NCI-H226 (cell line): ENCODE data around the gene FAM184B.
"Not testable (repeated sequence)": the region's sequence is repeated elsewhere in the genome, so short reads cannot be mapped to it uniquely, and the experiment has no call there.

Source experiments
- DNase-seq: peaks from one replicate; pipeline ENCODE4 v3.0.0-alpha.2; 2015

FAM184B gene

GRCh38 chr4:17713779-17714178 is 67.6 kb downstream of the FAM184B start:
- no peak for DNase-seq

DNA sequence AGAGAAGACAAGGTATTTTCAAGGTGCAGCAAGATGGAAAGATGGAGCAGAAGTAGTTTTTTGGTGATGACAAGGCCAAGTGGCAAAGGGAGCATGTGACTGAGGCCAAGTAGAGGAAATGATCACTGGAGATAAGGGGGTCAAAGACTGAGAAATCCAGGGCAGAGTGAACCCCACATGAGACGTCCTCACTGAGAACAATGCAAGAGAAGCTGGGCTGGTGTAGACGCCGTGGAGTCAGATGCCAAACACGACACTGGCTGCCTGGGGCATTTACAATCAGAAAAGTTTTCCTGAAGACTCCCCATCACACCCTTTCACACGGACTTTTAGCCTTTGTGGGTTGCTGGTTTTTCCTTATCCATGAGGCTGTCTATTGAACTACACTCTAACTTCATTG is 69.3 kb downstream of the FAM184B start:
- DNase-seq, result no peak

DNA sequence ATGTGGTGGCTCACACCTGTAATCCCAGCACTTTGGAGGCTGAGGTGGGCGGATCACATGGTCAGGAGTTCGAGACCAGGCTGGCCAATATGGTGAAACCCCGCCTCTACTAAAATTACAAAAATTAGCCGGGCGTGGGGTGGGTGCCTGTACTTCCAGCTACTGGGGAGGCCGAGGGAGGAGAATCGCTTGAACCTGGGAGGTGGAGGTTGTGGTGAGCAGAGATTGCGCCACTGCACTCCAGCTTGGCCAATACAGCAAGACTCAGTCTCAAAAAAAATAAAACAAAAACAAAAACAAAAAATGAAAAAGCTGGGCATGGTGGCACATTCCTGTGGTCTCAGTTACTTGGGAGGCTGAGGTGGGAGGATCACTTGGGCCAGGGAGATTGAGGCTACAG is 70.2 kb downstream of the FAM184B start:
- not testable (repeated sequence) for DNase-seq

DNA sequence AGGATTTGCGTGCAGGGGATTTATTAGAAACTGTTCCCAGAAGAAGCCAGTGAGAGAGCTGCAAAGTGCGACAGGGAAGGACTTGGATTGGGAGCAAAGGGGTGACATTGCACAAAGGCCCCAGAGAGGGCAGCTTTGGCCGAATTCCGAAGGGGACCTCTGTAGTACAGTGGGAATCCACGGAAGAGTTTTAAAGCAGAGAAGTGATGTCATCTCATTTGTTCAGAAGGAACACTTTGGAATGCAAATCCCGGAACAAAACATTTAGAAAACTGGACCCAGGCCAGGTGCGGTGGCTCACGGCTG is 71.7 kb downstream of the FAM184B start:
- DNase-seq, result no peak

DNA sequence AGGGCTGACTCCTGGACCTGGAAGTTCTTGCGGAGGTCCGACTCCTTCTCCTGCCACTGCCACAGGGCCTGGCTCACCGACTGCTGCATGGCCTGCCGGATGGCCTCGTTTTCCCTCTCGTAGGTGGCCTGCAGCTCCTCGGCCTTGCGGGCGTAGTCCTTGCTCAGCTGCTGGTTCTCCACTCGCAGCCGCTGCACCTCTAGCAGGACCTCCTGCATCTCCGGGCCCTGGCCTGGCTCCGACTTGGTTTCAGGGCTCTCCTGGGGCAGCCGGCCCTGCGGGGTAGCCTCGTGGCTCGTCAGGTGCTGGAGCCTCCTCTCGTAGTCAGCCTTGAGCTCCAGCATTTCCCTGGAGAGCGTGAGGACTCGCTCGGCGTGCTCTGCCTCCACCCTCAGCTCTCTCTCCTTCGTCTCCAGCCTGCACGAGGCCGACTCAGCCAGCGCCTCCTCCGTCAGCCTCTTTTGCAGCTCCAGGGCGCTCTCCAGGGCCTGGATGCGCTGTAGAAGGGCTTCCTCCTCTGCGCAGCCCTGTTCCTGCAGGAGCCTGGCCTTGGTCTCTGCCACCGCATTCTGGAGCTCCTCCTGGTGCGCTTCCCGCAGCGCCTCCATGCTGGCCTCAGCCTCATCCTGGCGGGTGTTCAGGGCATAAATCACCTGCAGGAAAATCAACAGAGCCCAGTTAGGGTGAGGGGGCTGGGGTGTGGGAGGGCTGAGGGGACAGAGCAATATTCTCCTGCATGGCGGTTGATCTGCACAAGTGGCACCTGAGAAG is 72.2 kb downstream of the FAM184B start:
- no peak for DNase-seq

- no peak for DNase-seq
These were observed 73.8 kb downstream of the FAM184B start for GRCh38 chr4:17707671-17708070.

DNA sequence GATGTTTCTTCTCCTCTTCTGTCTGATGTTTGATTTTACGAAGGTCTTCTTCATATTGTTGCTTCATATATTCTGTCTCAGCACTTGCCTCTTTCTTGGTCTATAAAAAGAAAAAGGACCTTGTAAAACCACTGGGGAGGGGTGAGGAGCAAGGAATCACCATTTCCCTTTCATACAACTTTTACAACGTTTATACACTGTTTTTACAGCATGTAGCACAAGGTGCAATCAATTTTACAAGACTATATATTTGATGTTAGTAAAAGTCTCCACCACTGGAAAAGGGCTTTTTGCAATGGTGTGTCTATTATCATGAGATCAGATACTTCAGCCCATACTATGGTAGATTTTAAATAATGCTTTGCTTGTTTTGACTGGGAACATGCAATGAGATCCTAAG is 76.3 kb downstream of the FAM184B start:
- DNase-seq, result no peak

GRCh38 chr4:17704020-17704650 is 77.3 kb downstream of the FAM184B start:
- DNase-seq, result no peak

DNA sequence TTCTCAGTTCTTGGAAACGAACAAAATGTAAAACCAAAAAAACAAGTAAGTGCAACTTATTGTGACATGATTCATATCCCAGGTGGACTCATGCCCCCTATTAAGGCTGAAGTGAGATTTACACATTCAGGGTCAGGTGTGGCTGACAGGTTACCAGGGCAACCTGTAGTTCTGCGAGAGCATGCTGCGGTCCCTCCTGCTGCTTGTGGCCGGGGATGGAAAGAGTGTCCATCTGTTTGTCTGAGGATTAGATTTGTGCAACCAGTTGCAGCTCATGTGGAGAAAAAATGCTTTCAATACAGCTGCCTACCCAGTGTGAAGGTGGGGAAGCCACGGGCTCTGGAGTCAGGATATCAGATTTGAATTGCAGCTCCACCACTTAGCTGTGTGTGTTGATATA is 78.8 kb downstream of the FAM184B start:
- no peak for DNase-seq

DNA sequence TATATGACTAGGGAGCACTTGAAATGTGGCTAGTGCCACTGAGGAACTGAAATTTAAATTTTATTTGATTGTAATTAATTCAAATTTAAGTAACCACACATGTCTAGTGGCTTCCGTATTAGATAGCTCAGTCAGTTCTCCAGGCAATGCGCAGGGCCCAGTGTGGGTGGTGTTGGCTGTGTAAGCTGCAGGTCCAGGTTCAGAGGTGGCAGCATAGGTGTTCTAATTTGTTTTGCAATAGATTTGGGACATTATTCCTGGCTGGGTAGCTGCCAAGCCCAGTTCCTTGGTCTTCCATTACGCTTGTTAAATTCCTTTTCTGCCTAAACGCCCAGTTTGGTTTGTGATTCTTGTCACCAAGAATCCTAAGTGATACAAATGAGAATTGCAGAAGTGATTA is 79.5 kb downstream of the FAM184B start:
- DNase-seq, result no peak

DNA sequence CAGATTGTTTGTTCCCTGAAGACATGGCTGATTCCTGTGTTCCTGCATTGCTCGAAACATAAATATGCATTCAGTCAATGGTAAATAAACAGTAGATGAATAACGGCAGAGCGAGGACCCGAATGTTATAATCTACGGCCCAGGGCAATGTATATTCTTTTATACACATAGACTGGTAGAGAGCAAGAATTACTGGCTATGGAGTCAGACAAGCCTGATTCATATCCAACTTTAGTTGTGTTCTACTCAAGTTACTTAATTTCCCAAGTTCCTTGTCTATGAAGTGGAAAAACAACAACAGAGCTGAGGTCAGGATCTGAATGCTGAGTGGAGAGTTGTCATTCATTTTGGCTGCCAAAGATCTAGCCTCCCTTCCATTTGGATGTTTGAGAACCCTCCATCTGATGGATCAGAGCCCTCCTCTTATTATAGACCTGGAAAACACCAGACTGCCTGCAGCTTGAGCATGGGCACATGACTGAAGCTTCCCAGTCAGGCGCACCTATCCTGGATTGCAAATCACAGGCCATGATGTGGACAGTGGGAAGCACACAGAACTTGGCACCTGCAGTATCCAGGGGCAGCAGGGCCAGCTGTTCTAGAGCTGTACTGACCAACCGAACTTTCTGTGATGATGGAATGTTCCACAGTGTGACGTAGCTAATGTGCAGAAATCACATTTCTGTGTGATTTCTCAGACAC is 80.1 kb downstream of the FAM184B start:
- DNase-seq, result no peak

DNA sequence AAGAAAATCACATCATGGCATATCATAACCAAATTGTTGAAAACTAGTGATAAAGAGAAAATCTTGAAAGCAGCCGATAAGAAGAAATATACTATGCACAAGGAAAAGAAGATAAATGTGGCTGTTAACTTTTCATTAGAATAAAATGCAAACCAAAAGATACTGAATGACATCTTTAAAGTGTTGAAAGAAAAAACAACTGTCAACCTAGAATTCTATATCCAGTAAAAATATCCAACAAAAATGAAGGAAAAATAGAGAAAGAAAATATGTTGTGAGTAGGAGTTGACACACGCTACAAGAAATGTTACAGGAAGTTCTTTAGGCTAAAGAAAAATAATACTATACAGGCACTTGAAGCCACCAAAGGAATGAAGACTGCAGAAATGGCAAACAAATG is 82.0 kb downstream of the FAM184B start:
- DNase-seq, result no peak

DNA sequence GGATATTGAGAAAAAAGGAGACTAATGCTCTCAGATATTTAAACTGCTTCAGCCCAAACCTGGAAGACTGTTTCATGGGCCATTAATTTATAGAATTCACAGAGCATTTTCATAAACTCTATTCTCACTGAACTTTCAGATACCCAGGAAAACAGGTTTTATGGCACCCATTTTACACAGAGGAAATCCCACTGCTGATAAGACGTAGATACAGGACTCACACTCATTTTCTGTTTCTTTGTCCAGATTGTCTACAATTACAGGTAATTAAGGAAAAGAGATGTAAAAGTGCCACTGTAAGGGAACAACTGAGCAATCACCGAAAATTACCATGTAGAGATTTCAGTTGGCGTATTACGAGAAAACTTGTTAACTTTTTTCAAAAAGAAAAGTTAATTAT is 83.3 kb downstream of the FAM184B start:
- DNase-seq, result no peak

DNA sequence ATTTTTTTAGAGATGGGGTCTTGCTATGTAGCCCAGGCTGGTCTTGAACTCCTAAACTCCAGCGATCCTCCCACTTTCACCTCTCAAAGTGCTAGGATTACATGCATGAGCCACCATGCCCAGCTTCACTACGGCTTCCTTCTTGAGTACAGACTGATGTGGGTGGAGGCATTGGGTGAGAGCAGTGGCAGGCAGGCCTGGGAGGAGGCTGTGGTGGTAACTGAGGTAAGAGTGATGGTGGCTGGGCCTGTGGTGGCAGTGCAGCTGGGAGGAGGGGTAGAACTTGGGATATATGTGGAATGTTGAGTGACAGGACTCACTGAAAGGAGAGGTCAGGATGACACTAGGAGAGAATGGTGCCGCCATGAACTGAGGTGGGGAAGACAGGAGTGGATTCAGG is 86.1 kb downstream of the FAM184B start:
- DNase-seq, result no peak

- DNase-seq, result no peak
These were observed 86.9 kb downstream of the FAM184B start for GRCh38 chr4:17694552-17694951.

GRCh38 chr4:17690898-17691297 is 90.5 kb downstream of the FAM184B start:
- DNase-seq, result no peak

GRCh38 chr4:17690135-17690534 is 91.3 kb downstream of the FAM184B start:
- no peak for DNase-seq

DNA sequence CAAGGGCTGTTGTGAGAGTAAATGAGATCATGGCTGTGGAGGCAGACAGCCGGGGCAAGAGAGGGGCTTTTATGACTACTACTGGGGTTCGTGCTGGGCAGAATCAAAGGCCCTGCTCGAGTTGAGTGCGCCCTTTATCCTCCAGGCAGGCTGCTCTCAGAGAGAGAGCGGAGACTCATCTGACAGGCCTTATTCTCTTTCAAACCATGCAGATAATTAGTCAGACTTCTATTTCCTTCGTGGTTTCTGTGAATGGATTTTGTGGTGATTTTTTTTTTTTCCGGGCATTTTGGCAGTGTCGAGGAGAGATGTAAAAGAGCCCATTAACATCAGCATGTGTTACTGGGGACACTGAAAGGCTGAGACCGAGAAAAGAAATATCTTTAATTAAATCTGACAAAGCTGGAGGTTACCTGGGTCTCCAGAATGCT is 93.4 kb downstream of the FAM184B start:
- no peak for DNase-seq

DNA sequence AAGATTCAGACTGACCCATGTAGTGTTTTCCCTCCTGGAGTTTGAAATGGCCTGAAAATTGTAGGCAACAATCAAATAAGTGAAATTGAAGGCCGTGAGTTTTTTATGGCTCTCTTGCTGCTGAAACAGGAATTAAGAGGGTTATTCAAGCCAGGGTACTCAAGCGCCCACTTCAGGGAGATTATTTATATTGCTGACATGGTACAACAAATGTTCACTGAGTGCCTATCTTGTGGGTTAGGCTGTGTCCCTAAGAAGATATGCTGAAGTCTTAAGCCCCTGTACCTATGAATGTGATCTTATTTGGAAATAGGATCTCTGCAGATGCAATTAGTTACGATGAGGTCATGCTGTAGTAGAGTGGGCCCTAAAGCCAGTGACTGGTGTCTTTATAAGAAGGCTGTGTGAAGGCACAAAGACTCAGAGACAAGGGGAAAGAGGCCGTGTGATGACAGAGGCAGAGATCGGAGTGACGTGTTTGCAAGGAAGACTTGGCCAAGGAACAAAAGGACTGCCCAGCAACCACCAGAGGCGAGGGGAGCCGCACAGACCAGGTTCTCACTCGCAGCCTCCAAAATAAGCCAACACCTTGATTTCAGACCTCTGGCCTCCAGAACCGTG is 94.1 kb downstream of the FAM184B start:
- DNase-seq, result no peak

- DNase-seq, result not testable (repeated sequence)
These were observed 96.8 kb downstream of the FAM184B start for GRCh38 chr4:17684648-17685047.

DNA sequence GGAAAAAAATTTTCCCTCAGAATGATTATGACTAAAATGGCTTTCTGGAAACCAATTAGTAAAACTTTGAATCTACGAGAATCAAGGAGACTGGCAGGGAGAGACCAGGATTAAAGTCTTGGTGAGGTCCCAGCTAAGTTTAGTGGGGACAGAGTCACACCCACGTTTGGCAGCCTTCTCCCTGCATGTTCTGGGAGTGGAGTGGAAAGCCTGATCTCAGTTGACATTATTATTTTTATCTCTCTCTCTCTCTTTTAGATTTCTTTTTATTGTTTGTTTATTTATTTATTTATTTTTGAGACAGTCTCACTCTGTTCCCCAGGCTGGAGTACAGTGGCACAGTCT is 99.2 kb downstream of the FAM184B start:
- DNase-seq, result no peak

- no peak for DNase-seq
These were observed 99.9 kb downstream of the FAM184B start for GRCh38 chr4:17681281-17682221.
